ENCODE data around the gene GALNT2. TPM values are rescaled to one million over a fixed set of nuclear protein-coding genes. Genes with fewer than 3 reads are reported as not detected.

The GALNT2 gene
- total and polyA plus RNA-seq, 9 donors = 30.3 to 89.2 (median 79.2) TPM

- no peak overlapping the region for H3K27ac ChIP-seq (ENCODE audit: low read length)
- no peak for DNase-seq
- 69% methylated on average over 2 of the region's 4 CpGs for WGBS (ENCODE audit: insufficient coverage)
- no peaks in the 10 kb centered on the region for H3K27me3 ChIP-seq (ENCODE audit: control insufficient read depth, insufficient read depth, low read length)
- H3K4me1 ChIP-seq (ENCODE audit: control insufficient read depth, insufficient read depth, low read length) = peaks cover 17% of the 10 kb centered on the region
- no peak overlapping the region for H3K4me3 ChIP-seq (ENCODE audit: low read length)
- H3K9me3 ChIP-seq (replicated peaks; ENCODE audit: control insufficient read depth, low read depth, low read length) = no peaks in the 10 kb centered on the region
- peaks cover 8% of the 10 kb centered on the region for H3K36me3 ChIP-seq (ENCODE audit: control insufficient read depth, insufficient read depth, low read length)
Observed at GRCh38 chr1:230191855-230192254, 124.8 kb downstream of the GALNT2 start.

- Histone ChIP-seq H3K27ac (ENCODE audit: low read length) (no peak overlapping the region), H3K4me1 (ENCODE audit: control insufficient read depth, insufficient read depth, low read length) (peaks cover 9% of the 10 kb centered on the region), H3K4me3 (ENCODE audit: low read length) (no peak overlapping the region), H3K27me3 (ENCODE audit: control insufficient read depth, insufficient read depth, low read length) (no peaks in the 10 kb centered on the region), H3K9me3 (replicated peaks; ENCODE audit: control insufficient read depth, low read depth, low read length) (no peaks in the 10 kb centered on the region), H3K36me3 (ENCODE audit: control insufficient read depth, insufficient read depth, low read length) (peaks cover 6% of the 10 kb centered on the region)
- 72% methylated on average over 5 of the region's 7 CpGs for WGBS (ENCODE audit: insufficient coverage)
- no peak for DNase-seq
Observed at GRCh38 chr1:230194525-230194924, 127.5 kb downstream of the GALNT2 start.

DNA sequence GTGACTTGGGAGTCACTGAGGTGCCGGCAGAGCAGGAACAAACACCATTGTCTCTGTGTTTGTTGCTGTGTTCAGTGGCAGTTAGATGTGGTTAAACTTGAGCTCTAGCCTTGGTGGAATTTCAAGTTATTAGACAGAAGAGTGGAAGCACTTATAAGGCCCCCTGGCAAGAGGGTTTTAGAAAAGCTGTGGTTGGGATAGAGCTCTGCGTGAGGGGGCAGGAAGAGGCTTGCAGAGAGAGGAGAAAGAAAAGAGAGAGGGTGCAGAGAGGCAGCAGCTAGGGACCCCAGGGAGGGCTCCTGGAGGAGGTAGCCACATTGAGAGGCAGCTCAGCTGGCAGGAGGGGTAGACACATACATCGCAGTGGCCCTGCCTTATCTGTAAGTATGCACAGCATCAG, 128.2 kb downstream of the GALNT2 start:
- Histone ChIP-seq H3K27ac (ENCODE audit: low read length) (no peak overlapping the region), H3K27me3 (ENCODE audit: control insufficient read depth, insufficient read depth, low read length) (no peaks in the 10 kb centered on the region), H3K4me1 (ENCODE audit: control insufficient read depth, insufficient read depth, low read length) (peaks cover 9% of the 10 kb centered on the region), H3K4me3 (ENCODE audit: low read length) (no peak overlapping the region), H3K36me3 (ENCODE audit: control insufficient read depth, insufficient read depth, low read length) (peaks cover 3% of the 10 kb centered on the region), H3K9me3 (replicated peaks; ENCODE audit: control insufficient read depth, low read depth, low read length) (no peaks in the 10 kb centered on the region)
- WGBS (ENCODE audit: insufficient coverage) = 87% methylated on average over 3 of the region's 3 CpGs
- DNase-seq = no peak

GRCh38 chr1:230196077-230196476, 129.0 kb downstream of the GALNT2 start:
- Histone ChIP-seq H3K4me1 (ENCODE audit: control insufficient read depth, insufficient read depth, low read length) (peaks cover 7% of the 10 kb centered on the region), H3K4me3 (ENCODE audit: low read length) (no peak overlapping the region), H3K9me3 (replicated peaks; ENCODE audit: control insufficient read depth, low read depth, low read length) (no peaks in the 10 kb centered on the region), H3K36me3 (ENCODE audit: control insufficient read depth, insufficient read depth, low read length) (peaks cover 3% of the 10 kb centered on the region), H3K27ac (ENCODE audit: low read length) (no peak overlapping the region), H3K27me3 (ENCODE audit: control insufficient read depth, insufficient read depth, low read length) (no peaks in the 10 kb centered on the region)
- WGBS (ENCODE audit: insufficient coverage) = 94% methylated on average over 2 of the region's 5 CpGs
- no peak for DNase-seq

DNA sequence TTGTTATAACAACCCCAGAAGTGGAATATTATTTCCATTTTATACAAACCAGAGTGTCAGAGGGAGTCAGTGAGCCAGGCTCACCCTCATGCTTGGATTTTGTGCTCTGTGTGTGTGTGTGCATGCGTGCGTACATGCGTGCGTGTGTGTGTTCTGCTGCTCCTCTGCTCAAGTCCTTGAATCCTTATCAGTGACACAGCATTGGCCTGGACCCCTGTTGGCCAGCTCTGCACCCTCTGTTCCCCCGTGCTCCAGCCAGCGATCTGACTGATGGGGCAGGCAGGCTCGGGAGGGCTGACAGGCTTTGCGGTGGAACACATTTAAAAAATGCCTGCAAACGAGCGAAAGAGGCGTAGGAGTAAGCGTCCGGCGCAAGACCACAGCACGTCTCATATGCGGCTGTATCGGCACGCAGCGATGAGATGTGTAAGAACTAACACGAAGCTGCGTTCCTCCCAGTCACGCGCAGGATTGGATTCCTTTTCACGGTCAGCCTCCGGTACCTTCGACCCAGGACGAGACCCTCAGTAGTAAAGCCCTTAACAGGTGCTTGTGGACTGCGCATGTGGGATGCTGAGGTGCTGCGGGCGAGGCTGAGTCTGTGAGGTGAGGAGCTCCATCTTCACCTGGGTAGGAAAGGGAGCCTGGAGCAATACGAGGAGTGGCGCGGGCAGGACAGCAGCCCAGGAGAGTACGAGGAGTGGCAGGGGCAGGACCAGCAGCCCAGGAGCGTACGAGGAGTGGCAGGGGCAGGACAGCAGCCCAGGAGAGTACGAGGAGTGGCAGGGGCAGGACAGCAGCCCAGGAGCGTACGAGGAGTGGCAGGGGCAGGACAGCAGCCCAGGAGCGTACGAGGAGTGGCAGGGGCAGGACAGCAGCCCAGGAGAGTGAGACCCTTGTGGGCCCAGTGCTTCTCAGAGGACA, 130.9 kb downstream of the GALNT2 start:
- H3K4me3 ChIP-seq (ENCODE audit: low read length) = no peak overlapping the region
- WGBS (ENCODE audit: insufficient coverage) = 92% methylated on average over 41 of the region's 41 CpGs
- no peaks in the 10 kb centered on the region for H3K4me1 ChIP-seq (ENCODE audit: control insufficient read depth, insufficient read depth, low read length)
- DNase-seq = no peak
- H3K9me3 ChIP-seq (replicated peaks; ENCODE audit: control insufficient read depth, low read depth, low read length) = no peaks in the 10 kb centered on the region
- H3K27ac ChIP-seq (ENCODE audit: low read length) = no peak overlapping the region
- no peaks in the 10 kb centered on the region for H3K27me3 ChIP-seq (ENCODE audit: control insufficient read depth, insufficient read depth, low read length)
- H3K36me3 ChIP-seq (ENCODE audit: control insufficient read depth, insufficient read depth, low read length) = peaks cover 4% of the 10 kb centered on the region

- H3K4me1 ChIP-seq (ENCODE audit: control insufficient read depth, insufficient read depth, low read length) = no peaks in the 10 kb centered on the region
- H3K36me3 ChIP-seq (ENCODE audit: control insufficient read depth, insufficient read depth, low read length) = peaks cover 14% of the 10 kb centered on the region
- H3K27me3 ChIP-seq (ENCODE audit: control insufficient read depth, insufficient read depth, low read length) = no peaks in the 10 kb centered on the region
- no CpG with 5 or more reads among the region's 7 CpGs for WGBS (ENCODE audit: insufficient coverage)
- no peak overlapping the region for H3K4me3 ChIP-seq (ENCODE audit: low read length)
- H3K9me3 ChIP-seq (replicated peaks; ENCODE audit: control insufficient read depth, low read depth, low read length) = no peaks in the 10 kb centered on the region
- no peak for DNase-seq
- H3K27ac ChIP-seq (ENCODE audit: low read length) = no peak overlapping the region
Observed at GRCh38 chr1:230199034-230199433, 132.0 kb downstream of the GALNT2 start.

DNA sequence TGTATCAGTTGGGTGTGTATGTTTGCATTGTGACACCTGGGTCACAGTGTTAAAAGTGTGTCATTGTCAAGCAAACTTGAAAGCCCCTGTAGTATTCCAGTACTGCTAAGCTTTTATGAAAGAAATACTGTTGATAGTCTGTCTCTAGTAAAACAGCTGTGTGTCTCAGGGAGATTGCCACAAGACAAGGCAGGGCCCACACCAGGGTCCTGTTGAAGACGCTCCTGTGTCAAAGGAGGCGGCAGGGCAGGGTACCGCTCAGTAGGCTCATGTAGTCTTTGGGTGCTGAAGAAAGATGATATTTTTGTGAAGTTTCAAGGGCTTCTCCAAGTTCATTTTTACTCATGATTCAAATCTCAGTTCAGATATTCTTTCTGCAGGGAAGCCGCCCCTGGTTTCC, 132.5 kb downstream of the GALNT2 start:
- WGBS (ENCODE audit: insufficient coverage) = no CpG with 5 or more reads among the region's 4 CpGs
- no peak for DNase-seq
- H3K9me3 ChIP-seq (replicated peaks; ENCODE audit: control insufficient read depth, low read depth, low read length) = no peaks in the 10 kb centered on the region
- peaks cover under 1% of the 10 kb centered on the region for H3K4me1 ChIP-seq (ENCODE audit: control insufficient read depth, insufficient read depth, low read length)
- no peak overlapping the region for H3K27ac ChIP-seq (ENCODE audit: low read length)
- no peak overlapping the region for H3K4me3 ChIP-seq (ENCODE audit: low read length)
- H3K36me3 ChIP-seq (ENCODE audit: control insufficient read depth, insufficient read depth, low read length) = peaks cover 18% of the 10 kb centered on the region
- H3K27me3 ChIP-seq (ENCODE audit: control insufficient read depth, insufficient read depth, low read length) = no peaks in the 10 kb centered on the region

DNA sequence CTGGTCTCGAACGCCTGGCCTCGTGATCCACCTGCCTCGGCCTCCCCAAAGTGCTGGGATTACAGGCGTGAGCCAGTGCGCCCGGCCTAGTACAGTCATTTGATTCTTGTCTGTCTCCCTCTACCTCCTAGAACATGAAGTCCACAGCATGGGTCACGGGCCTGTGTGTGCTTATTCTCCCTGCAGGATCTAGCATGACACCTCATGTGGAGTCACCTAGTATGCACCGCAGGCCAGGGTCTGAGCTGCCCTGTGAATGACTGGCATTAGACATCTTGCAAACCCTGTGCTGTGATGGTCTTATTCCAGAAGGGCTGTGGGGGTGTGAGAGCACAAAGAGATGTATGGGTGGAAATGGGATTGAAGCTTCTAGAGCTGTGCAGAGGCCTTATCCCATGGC, 133.2 kb downstream of the GALNT2 start:
- H3K27me3 ChIP-seq (ENCODE audit: control insufficient read depth, insufficient read depth, low read length) = no peaks in the 10 kb centered on the region
- H3K36me3 ChIP-seq (ENCODE audit: control insufficient read depth, insufficient read depth, low read length) = peaks cover 19% of the 10 kb centered on the region
- H3K9me3 ChIP-seq (replicated peaks; ENCODE audit: control insufficient read depth, low read depth, low read length) = no peaks in the 10 kb centered on the region
- H3K27ac ChIP-seq (ENCODE audit: low read length) = no peak overlapping the region
- DNase-seq = no peak
- no peak overlapping the region for H3K4me3 ChIP-seq (ENCODE audit: low read length)
- H3K4me1 ChIP-seq (ENCODE audit: control insufficient read depth, insufficient read depth, low read length) = peaks cover 6% of the 10 kb centered on the region
- WGBS (ENCODE audit: insufficient coverage) = 99% methylated on average over 9 of the region's 9 CpGs

DNA sequence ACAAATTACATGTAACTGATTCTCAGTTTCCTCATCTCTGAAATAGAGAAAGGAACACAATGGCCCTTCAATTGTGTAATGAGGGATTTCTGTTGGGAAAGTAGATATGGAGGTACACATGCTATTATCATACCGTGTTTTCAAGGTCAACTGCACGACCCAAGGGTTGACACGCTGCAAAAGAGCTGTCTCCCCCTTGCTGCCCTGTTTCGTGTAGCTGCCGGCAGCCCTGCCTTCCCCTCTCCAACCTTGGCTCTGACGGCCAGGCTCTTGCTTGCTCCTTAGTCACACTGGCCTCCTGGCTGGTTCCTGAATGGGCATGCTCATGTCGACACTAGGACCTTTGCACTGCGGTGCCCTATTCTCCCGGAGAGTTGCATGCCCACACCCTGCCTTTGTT, 134.4 kb downstream of the GALNT2 start:
- H3K27ac ChIP-seq (ENCODE audit: low read length) = no peak overlapping the region
- 90% methylated on average over 9 of the region's 9 CpGs for WGBS (ENCODE audit: insufficient coverage)
- no peak for DNase-seq
- no peak overlapping the region for H3K4me3 ChIP-seq (ENCODE audit: low read length)
- H3K9me3 ChIP-seq (replicated peaks; ENCODE audit: control insufficient read depth, low read depth, low read length) = no peaks in the 10 kb centered on the region
- H3K4me1 ChIP-seq (ENCODE audit: control insufficient read depth, insufficient read depth, low read length) = peaks cover 16% of the 10 kb centered on the region
- peaks cover 21% of the 10 kb centered on the region for H3K36me3 ChIP-seq (ENCODE audit: control insufficient read depth, insufficient read depth, low read length)
- H3K27me3 ChIP-seq (ENCODE audit: control insufficient read depth, insufficient read depth, low read length) = no peaks in the 10 kb centered on the region

DNA sequence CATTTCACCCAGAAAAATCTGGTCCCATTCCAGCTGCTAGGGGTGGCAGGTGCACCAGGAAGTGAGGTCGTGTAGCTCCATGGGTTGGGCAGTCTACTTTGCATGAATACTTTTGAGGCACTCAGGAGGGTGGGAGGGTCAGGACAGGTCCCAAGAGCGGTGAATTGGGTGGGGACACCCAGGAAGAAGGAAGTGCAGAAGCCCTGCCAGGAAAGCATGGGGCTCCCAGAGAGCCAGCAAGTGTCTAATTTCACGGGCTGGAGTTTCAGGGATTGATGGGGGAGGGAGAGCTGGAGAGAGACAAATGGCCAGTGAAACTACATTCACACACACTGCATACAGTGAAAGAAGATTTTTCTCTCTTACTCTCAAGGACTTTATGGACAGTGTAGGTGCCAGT, 137.8 kb downstream of the GALNT2 start:
- H3K9me3 ChIP-seq (replicated peaks; ENCODE audit: control insufficient read depth, low read depth, low read length) = no peaks in the 10 kb centered on the region
- peak; percentile 64 for DNase-seq
- 36% methylated on average over 2 of the region's 3 CpGs for WGBS (ENCODE audit: insufficient coverage)
- H3K4me3 ChIP-seq (ENCODE audit: low read length) = no peak overlapping the region
- peaks cover 34% of the 10 kb centered on the region for H3K4me1 ChIP-seq (ENCODE audit: control insufficient read depth, insufficient read depth, low read length)
- H3K36me3 ChIP-seq (ENCODE audit: control insufficient read depth, insufficient read depth, low read length) = peaks cover 21% of the 10 kb centered on the region
- peak overlapping the region; percentile 51 for H3K27ac ChIP-seq (ENCODE audit: low read length)
- no peaks in the 10 kb centered on the region for H3K27me3 ChIP-seq (ENCODE audit: control insufficient read depth, insufficient read depth, low read length)

Data from muscle of leg (tissue), 11 donors.